OCI-LY1 (cell line): ENCODE measurements around the gene SLC28A1.

Experiments
- H2AFZ ChIP-seq: fragments of 200-600 bp; sonication (generic), shearing (Covaris generic); 2 replicates; pipeline ENCODE4 v1.6.0; 2014; ENCODE audit warnings: antibody characterized with exemption, mild to moderate bottlenecking, low read length
- H3F3A ChIP-seq: fragments of 200-600 bp; sonication (generic), shearing (Covaris generic); 2 replicates; pipeline ENCODE4 v1.6.0; 2014; ENCODE audit warnings: mild to moderate bottlenecking, antibody characterized with exemption, low read length, moderate library complexity; ENCODE audit not compliant: insufficient read depth
- H3K27ac ChIP-seq: fragments of 200-600 bp; sonication (generic); 2 replicates; pipeline ENCODE4 v1.5.1; 2014; ENCODE audit warnings: low read length, mixed run types, mild to moderate bottlenecking, low read depth; ENCODE audit not compliant: poor library complexity, severe bottlenecking
- H3K27me3 ChIP-seq: fragments of 200-600 bp; sonication (generic); 2 replicates; pipeline ENCODE4 v1.6.0; 2014; ENCODE audit warnings: antibody characterized with exemption, mild to moderate bottlenecking, low read length, moderate library complexity; ENCODE audit not compliant: insufficient read depth
- H3K36me3 ChIP-seq: fragments of 200-600 bp; sonication (generic); 2 replicates; pipeline ENCODE4 v1.6.1; 2014; ENCODE audit warnings: mild to moderate bottlenecking, antibody characterized with exemption, low read length, moderate library complexity, mixed read lengths; ENCODE audit not compliant: insufficient read depth
- H3K4me1 ChIP-seq: fragments of 200-600 bp; sonication (generic); 2 replicates; pipeline ENCODE4 v1.5.1; 2014; ENCODE audit warnings: mild to moderate bottlenecking, low read length, moderate library complexity; ENCODE audit not compliant: insufficient read depth, severe bottlenecking
- H3K4me2 ChIP-seq: fragments of 200-600 bp; sonication (generic), shearing (Covaris generic); 2 replicates; pipeline ENCODE4 v1.6.1; 2014; ENCODE audit warnings: low read length
- H3K4me3 ChIP-seq: fragments of 200-600 bp; sonication (generic); 2 replicates; pipeline ENCODE4 v1.5.1; 2014; ENCODE audit warnings: low read length, low read depth, mild to moderate bottlenecking, mixed read lengths; ENCODE audit not compliant: poor library complexity, severe bottlenecking
- H3K79me2 ChIP-seq: fragments of 200-600 bp; shearing (Covaris generic); 2 replicates; pipeline ENCODE4 v1.6.1; 2016; ENCODE audit warnings: mixed run types, low read length, mixed read lengths; ENCODE audit not compliant: insufficient read depth
- H3K9ac ChIP-seq: fragments of 200-600 bp; sonication (generic), shearing (Covaris generic); 2 replicates; pipeline ENCODE4 v1.6.1; 2014; ENCODE audit warnings: mild to moderate bottlenecking, low read length, mixed read lengths
- H3K9me2 ChIP-seq: fragments of 200-600 bp; sonication (generic), shearing (Covaris generic); 2 replicates; pipeline ENCODE4 v1.6.1; 2014; ENCODE audit warnings: low read depth, mild to moderate bottlenecking, low read length, mixed read lengths
- H3K9me3 ChIP-seq: fragments of 200-600 bp; shearing (Covaris generic); 2 replicates; pipeline ENCODE4 v1.6.1; 2014; ENCODE audit warnings: low read length, mixed read lengths
- H4K20me1 ChIP-seq: fragments of 200-600 bp; sonication (generic), shearing (Covaris generic); 2 replicates; pipeline ENCODE4 v1.6.0; 2016; ENCODE audit warnings: mild to moderate bottlenecking, low read length; ENCODE audit not compliant: insufficient read depth
- CTCF ChIP-seq: fragments of 200-600 bp; sonication (generic), shearing (Covaris generic); IDR thresholded peaks from 2 replicates; pipeline ENCODE4 v1.5.1; 2017; ENCODE audit warnings: mild to moderate bottlenecking, antibody characterized with exemption, low read length, moderate library complexity, mixed read lengths
- EZH2 ChIP-seq: fragments of 200-600 bp; sonication (generic), shearing (Covaris generic); IDR thresholded peaks from 2 replicates; pipeline ENCODE4 v1.8.0; 2017; ENCODE audit warnings: borderline replicate concordance, mixed run types, mild to moderate bottlenecking, antibody characterized with exemption, low read length, moderate library complexity, mixed read lengths

SLC28A1 gene

GRCh38 chr15:84865074-84865569 is 19.3 kb upstream of the SLC28A1 start:
- Histone ChIP-seq H3K79me2 (no peaks in the 10 kb centered on the region), H3K4me2 (no peak overlapping the region), H3K9me3 (no peaks in the 10 kb centered on the region), H3K27ac (no peak overlapping the region), H3F3A (no peaks in the 10 kb centered on the region), H3K27me3 (no peaks in the 10 kb centered on the region; the same call in 1 of the 2 replicates), H2AFZ (no peak overlapping the region), H3K9ac (no peak overlapping the region), H3K36me3 (no peaks in the 10 kb centered on the region), H3K9me2 (no peaks in the 10 kb centered on the region), H3K4me1 (no peaks in the 10 kb centered on the region), H4K20me1 (no peaks in the 10 kb centered on the region), H3K4me3 (no peak overlapping the region)
- TF ChIP-seq CTCF (no peak), EZH2 (no peak)

DNA sequence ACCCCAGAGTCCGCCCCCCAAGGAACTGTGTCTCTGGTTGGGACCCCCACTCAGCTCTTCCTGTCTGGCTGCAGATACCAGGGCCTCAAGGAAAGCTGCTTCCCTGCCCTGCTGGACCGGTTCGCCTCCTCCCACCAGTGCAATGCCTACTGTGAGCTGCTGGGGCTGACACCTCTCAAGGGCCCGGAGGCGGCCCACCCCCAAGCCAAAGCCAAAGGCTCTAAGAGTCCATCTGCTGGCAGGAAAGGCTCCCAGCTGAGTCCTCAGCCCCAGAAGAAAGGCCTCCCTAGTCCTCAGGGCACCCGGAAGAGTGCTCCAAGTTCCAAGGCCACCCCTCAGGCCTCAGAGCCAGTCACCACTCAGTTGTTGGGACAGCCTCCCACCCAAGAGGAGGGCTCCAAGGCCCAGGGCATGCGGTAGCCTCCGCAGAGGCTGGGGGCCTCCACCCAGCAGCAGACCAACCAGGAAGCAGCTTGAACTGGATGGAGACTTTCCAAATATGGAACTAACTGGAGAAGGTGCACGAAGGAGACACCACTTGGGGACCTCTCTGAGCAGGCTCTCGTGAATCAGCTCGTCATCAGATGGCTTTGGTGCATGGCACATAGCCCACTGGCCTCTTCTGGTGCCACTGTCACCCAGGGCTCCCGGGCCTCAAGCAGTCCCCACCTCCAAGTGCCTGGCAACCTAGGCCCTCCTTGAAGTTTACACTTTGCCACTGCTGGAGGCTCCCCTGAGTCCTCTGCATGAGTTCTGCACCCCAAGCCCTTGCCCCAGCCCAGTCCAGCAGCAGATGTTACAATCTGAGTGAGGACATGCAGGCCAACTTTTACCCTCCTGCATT is 16.2 kb upstream of the SLC28A1 start:
- no peak overlapping the region for H3K27ac ChIP-seq
- H3K27me3 ChIP-seq, result no peaks in the 10 kb centered on the region; the same call in 1 of the 2 replicates
- H3K9ac ChIP-seq, result no peak overlapping the region
- H4K20me1 ChIP-seq, result no peaks in the 10 kb centered on the region
- H3K79me2 ChIP-seq, result no peaks in the 10 kb centered on the region
- H2AFZ ChIP-seq, result no peak overlapping the region
- no peaks in the 10 kb centered on the region for H3K36me3 ChIP-seq
- no peaks in the 10 kb centered on the region for H3K9me3 ChIP-seq
- no peaks in the 10 kb centered on the region for H3F3A ChIP-seq
- H3K9me2 ChIP-seq, result no peaks in the 10 kb centered on the region
- H3K4me2 ChIP-seq, result no peak overlapping the region
- H3K4me1 ChIP-seq, result no peaks in the 10 kb centered on the region
- no peak overlapping the region for H3K4me3 ChIP-seq
- TF ChIP-seq CTCF, result no peak

DNA sequence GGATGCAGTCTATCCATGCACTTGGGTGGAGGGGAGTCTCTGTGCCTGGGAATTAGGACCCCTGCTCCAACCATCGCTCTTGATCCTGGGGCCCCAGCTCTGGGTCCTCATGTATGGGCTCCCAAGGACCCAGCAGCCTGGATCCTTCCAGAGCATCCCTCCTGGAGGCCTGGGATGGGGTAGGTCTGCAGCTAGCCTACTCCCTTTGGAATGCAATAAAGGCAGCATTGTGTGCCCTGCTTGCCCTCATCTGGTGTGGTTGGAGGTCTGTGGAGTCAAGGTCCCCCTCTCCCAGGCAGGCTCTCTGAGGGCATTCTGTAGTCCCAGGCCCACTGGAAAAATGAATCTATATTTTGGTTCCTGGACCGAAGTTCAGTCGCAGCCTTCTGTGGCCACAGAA is 15.0 kb upstream of the SLC28A1 start:
- Histone ChIP-seq H3K79me2 (no peaks in the 10 kb centered on the region), H3K27me3 (no peaks in the 10 kb centered on the region; the same call in 1 of the 2 replicates), H2AFZ (no peak overlapping the region), H3K27ac (no peak overlapping the region), H3K4me3 (no peak overlapping the region), H3K9me3 (no peaks in the 10 kb centered on the region), H4K20me1 (no peaks in the 10 kb centered on the region), H3K4me2 (no peak overlapping the region), H3K9me2 (no peaks in the 10 kb centered on the region), H3K4me1 (no peaks in the 10 kb centered on the region), H3K36me3 (no peaks in the 10 kb centered on the region), H3F3A (no peaks in the 10 kb centered on the region), H3K9ac (no peak overlapping the region)
- no peak for TF ChIP-seq EZH2
- no peak for TF ChIP-seq CTCF
